MM.1S (cell line): ENCODE measurements around the gene AHSP.

Experiments
- DNase-seq: peaks from one replicate; pipeline ENCODE4 v3.0.0-alpha.2; 2015
- H2AFZ ChIP-seq: fragments of 300-600 bp; sonication (generic); 2 replicates; pipeline ENCODE4 v1.6.0; 2016; ENCODE audit warnings: antibody characterized with exemption, low read length
- H3F3A ChIP-seq: fragments of 300-600 bp; sonication (generic); 2 replicates; pipeline ENCODE4 v1.6.1; 2016; ENCODE audit warnings: mild to moderate bottlenecking, antibody characterized with exemption, low read length, moderate library complexity, mixed read lengths; ENCODE audit not compliant: insufficient read depth
- H3K27ac ChIP-seq: fragments of 300-600 bp; sonication (generic); 2 replicates; pipeline ENCODE4 v1.5.1; 2016; ENCODE audit warnings: mild to moderate bottlenecking, low read length
- H3K27me3 ChIP-seq: fragments of 300-600 bp; sonication (generic); replicated peaks from 2 replicates; pipeline ENCODE4 v1.6.0; 2016; ENCODE audit warnings: low read length; ENCODE audit not compliant: insufficient read depth
- H3K36me3 ChIP-seq: fragments of 300-600 bp; sonication (generic); replicated peaks from 2 replicates; pipeline ENCODE4 v1.6.1; 2016; ENCODE audit warnings: mild to moderate bottlenecking, low read length, mixed read lengths; ENCODE audit not compliant: insufficient read depth
- H3K4me1 ChIP-seq: fragments of 300-600 bp; sonication (generic); 2 replicates; pipeline ENCODE4 v1.6.1; 2016; ENCODE audit warnings: low read length, mixed read lengths
- H3K4me2 ChIP-seq: fragments of 300-600 bp; sonication (generic); 2 replicates; pipeline ENCODE4 v1.6.0; 2016; ENCODE audit warnings: low read depth, low read length
- H3K4me3 ChIP-seq: fragments of 300-600 bp; sonication (generic); 2 replicates; pipeline ENCODE4 v1.5.1; 2016; ENCODE audit warnings: low read length, mixed read lengths
- H3K79me2 ChIP-seq: fragments of 300-600 bp; sonication (generic); 2 replicates; pipeline ENCODE4 v1.6.1; 2016; ENCODE audit warnings: mixed run types, low read length, mixed read lengths
- H3K9ac ChIP-seq: fragments of 300-600 bp; sonication (generic); 2 replicates; pipeline ENCODE4 v1.6.1; 2016; ENCODE audit warnings: low read length, mixed read lengths
- H3K9me2 ChIP-seq: fragments of 300-600 bp; sonication (generic); replicated peaks from 2 replicates; pipeline ENCODE4 v1.6.1; 2016; ENCODE audit warnings: mild to moderate bottlenecking, low read length, mixed read lengths; ENCODE audit not compliant: insufficient read depth
- H3K9me3 ChIP-seq: fragments of 300-600 bp; sonication (generic); replicated peaks from 2 replicates; pipeline ENCODE4 v1.6.1; 2016; ENCODE audit warnings: mild to moderate bottlenecking, low read length, mixed read lengths; ENCODE audit not compliant: insufficient read depth
- H4K20me1 ChIP-seq: fragments of 300-600 bp; sonication (generic); 2 replicates; pipeline ENCODE4 v1.6.1; 2016; ENCODE audit warnings: mild to moderate bottlenecking, low read length, moderate library complexity, mixed read lengths; ENCODE audit not compliant: insufficient read depth
- EZH2 ChIP-seq: fragments of 300-600 bp; sonication (generic); optimal IDR thresholded peaks from 2 replicates; pipeline ENCODE3; 2017; ENCODE audit warnings: low read depth, mild to moderate bottlenecking, antibody characterized with exemption, low read length, mixed read lengths
- EZH2phosphoT487 ChIP-seq: fragments of 300-600 bp; sonication (generic); IDR thresholded peaks from 2 replicates; pipeline ENCODE4 v1.6.1; 2018; ENCODE audit warnings: antibody characterized with exemption, low read length
- TF ChIP-seq, protein P1 (sequence below): fragments of 300-600 bp; sonication (generic); IDR thresholded peaks from 2 replicates; pipeline ENCODE4 v1.5.1; 2016; ENCODE audit warnings: antibody characterized with exemption, low read length, mixed read lengths

Gene AHSP

DNA sequence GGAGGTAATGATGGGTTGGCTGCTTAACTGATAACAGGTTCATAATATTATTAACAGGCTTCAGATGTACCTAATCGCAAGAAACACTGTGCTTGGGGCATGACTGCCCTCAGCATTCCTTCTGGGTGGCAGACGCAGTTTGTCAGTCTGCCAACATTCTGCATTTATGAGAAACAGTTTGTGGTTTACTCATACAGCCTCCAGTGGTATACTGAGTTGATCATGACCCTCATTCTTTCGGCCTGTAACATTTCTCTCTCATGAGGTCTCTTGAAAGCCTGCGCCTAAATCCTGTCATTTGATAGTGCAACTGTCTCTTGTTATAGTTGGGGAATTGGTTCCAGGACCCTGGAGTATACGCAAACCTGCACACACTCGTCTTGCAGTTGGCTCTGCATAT, 14.6 kb upstream of the AHSP start:
- Histone ChIP-seq H3K27me3 (no peaks in the 10 kb centered on the region), H3F3A (no peaks in the 10 kb centered on the region), H3K36me3 (no peaks in the 10 kb centered on the region), H2AFZ (no peak overlapping the region), H3K4me3 (no peak overlapping the region), H3K9me3 (no peaks in the 10 kb centered on the region), H3K4me1 (peaks cover 5% of the 10 kb centered on the region; the same call in 1 of the 2 replicates), H3K79me2 (peaks cover 7% of the 10 kb centered on the region), H3K9me2 (no peaks in the 10 kb centered on the region), H4K20me1 (no peaks in the 10 kb centered on the region), H3K27ac (no peak overlapping the region), H3K9ac (no peak overlapping the region), H3K4me2 (no peak overlapping the region)
- TF ChIP-seq EZH2phosphoT487 = no peak
- TF ChIP-seq EZH2 = no peak
- TF ChIP-seq, protein P1, sequence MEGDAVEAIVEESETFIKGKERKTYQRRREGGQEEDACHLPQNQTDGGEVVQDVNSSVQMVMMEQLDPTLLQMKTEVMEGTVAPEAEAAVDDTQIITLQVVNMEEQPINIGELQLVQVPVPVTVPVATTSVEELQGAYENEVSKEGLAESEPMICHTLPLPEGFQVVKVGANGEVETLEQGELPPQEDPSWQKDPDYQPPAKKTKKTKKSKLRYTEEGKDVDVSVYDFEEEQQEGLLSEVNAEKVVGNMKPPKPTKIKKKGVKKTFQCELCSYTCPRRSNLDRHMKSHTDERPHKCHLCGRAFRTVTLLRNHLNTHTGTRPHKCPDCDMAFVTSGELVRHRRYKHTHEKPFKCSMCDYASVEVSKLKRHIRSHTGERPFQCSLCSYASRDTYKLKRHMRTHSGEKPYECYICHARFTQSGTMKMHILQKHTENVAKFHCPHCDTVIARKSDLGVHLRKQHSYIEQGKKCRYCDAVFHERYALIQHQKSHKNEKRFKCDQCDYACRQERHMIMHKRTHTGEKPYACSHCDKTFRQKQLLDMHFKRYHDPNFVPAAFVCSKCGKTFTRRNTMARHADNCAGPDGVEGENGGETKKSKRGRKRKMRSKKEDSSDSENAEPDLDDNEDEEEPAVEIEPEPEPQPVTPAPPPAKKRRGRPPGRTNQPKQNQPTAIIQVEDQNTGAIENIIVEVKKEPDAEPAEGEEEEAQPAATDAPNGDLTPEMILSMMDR = no peak
- DNase-seq = no peak

DNA sequence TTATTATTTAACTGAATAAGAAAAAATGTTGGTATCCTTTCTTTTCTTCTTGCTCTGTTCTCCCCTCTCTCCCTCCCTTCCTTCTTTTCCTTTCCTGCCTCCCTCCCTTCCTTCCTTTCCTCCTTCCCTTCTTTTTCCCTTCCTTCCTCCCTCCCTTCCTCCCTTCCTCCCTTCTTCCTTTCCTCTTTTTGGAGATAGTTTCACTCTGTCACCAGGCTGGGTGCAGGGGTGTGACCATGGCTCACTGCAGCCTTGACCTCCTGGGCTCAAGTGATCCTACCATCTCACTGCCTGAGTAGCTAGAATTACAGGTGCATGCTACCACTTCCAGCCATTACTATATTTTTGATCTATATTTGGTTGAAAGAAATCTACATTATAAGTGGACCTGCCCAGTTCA, 13.8 kb upstream of the AHSP start:
- no peaks in the 10 kb centered on the region for H3K9me3 ChIP-seq
- no peaks in the 10 kb centered on the region for H3K79me2 ChIP-seq
- no peak overlapping the region for H3K4me3 ChIP-seq
- H4K20me1 ChIP-seq = no peaks in the 10 kb centered on the region
- H3F3A ChIP-seq = no peaks in the 10 kb centered on the region
- TF ChIP-seq, protein P1 = no peak
- no peak for TF ChIP-seq EZH2phosphoT487
- peaks cover 3% of the 10 kb centered on the region; the same call in 1 of the 2 replicates for H3K4me1 ChIP-seq
- no peaks in the 10 kb centered on the region for H3K36me3 ChIP-seq
- DNase-seq = no peak
- no peaks in the 10 kb centered on the region for H3K9me2 ChIP-seq
- H3K27me3 ChIP-seq = no peaks in the 10 kb centered on the region
- H3K4me2 ChIP-seq = no peak overlapping the region
- no peak overlapping the region for H3K9ac ChIP-seq
- H3K27ac ChIP-seq = no peak overlapping the region
- H2AFZ ChIP-seq = no peak overlapping the region

DNA sequence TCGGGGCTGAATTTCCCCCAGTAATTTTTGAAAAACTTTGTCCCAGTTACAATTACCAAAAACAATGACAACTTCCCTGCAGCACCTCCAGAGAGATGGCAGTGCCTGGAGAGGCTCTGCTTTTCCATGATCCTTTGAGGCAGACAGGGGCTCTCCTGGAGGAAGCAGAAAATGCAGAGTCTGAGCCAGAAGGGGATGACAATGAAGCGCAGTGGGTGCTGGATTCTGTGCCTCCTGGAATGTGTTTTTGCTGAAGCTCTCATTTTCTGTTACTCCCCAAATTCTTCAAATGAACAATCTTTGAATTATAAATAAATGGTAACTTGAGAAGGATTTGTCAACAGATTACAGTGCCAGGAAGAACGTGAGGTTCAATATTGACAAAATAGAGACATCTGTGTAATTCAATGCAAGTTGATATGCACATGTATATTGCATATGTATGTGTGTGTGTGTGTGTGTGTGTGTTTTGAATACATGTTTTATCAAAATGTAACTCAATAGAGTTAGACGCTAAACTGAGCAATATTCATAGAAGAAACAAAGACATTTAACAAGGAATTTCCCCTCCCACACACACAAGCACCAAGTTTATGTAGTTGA, 9.8 kb upstream of the AHSP start:
- Histone ChIP-seq H3K79me2 (no peaks in the 10 kb centered on the region), H4K20me1 (no peaks in the 10 kb centered on the region), H3K4me1 (no peaks in the 10 kb centered on the region), H3K9me2 (no peaks in the 10 kb centered on the region), H3F3A (no peaks in the 10 kb centered on the region), H3K9me3 (no peaks in the 10 kb centered on the region), H3K4me3 (no peak overlapping the region), H2AFZ (no peak overlapping the region), H3K27ac (no peak overlapping the region), H3K36me3 (no peaks in the 10 kb centered on the region), H3K27me3 (no peaks in the 10 kb centered on the region; the same call in 1 of the 2 replicates), H3K4me2 (no peak overlapping the region), H3K9ac (no peak overlapping the region)
- no peak for DNase-seq
- TF ChIP-seq EZH2phosphoT487 = no peak
- no peak for TF ChIP-seq EZH2
- TF ChIP-seq, protein P1 = no peak
